Measurements from ENCODE around the gene JARID2.

JARID2 gene

DNA sequence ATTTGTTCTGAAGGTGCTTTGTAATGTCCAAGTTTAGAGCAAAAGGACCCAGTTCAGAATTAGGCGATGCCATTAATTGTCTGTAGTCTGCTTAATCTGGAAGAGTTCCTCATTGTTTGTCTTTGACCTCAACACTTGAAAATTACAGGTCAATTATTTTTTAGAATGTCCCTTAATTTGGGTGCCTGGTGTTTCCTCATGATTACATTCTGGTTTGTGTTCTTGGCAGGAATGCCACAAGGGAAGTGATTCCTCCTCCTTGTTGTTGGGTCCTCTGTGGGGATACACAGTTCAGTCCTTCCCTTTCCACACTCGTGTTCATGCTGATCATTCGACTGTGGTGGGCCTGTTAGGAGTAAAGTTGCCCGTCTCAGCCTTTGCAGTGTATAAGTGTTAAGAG, 207.3 kb downstream of the JARID2 start:
- Histone ChIP-seq H3K27me3 (ENCODE audit: insufficient read depth, low read length) (no peaks in the 10 kb centered on the region), H3K36me3 (ENCODE audit: insufficient read depth, low read length) (peaks cover 25% of the 10 kb centered on the region), H3K4me3 (ENCODE audit: low read length) (no peak overlapping the region), H3K9me3 (ENCODE audit: low read length) (no peaks in the 10 kb centered on the region), H3K4me1 (ENCODE audit: insufficient read depth, low read length) (peaks cover 8% of the 10 kb centered on the region), H2AFZ (ENCODE audit: low read depth, low read length) (no peak overlapping the region)

DNA sequence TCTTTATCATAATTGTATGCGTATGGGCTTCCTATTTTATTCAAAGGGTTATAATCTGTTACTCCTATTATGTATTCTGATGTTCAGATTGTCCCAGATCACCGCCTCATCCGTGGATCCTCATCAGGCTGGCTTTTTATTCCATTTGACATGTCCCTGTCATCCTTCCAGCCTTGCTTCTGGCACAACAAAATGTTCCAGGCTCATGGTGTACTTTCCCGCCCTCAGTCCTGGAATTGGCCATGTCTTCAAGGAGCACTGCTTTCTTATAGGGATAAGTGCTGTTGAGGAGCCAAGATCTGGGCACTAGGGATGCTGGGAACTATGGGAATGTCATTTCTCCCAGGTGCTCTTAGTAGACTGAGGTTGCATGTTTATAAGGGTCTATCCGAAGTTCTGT, 207.8 kb downstream of the JARID2 start:
- peaks cover 12% of the 10 kb centered on the region for H3K4me1 ChIP-seq (ENCODE audit: insufficient read depth, low read length)
- peaks cover 25% of the 10 kb centered on the region for H3K36me3 ChIP-seq (ENCODE audit: insufficient read depth, low read length)
- no peak overlapping the region for H3K4me3 ChIP-seq (ENCODE audit: low read length)
- no peaks in the 10 kb centered on the region for H3K27me3 ChIP-seq (ENCODE audit: insufficient read depth, low read length)
- no peaks in the 10 kb centered on the region for H3K9me3 ChIP-seq (ENCODE audit: low read length)
- no peak overlapping the region for H2AFZ ChIP-seq (ENCODE audit: low read depth, low read length)

DNA sequence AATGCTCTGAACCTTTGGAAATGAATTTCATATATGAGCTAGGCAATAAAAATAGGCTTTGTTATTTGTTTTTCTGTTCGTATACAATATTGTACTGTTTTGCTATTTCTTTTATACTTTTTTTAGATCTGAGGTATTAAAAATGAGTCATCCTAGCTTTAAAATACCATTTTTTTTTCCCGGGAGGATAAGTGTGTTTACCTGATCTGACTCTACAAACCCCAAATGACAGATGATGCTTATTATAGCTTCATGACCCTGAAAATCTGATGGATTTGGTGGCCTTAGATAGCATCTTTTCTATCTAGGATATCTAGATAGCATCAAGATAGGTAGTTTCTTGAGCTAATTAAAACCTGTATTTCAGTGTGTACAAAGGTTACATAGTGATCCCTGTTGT, 210.6 kb downstream of the JARID2 start:
- Histone ChIP-seq H3K9me3 (ENCODE audit: low read length) (no peaks in the 10 kb centered on the region), H3K36me3 (ENCODE audit: insufficient read depth, low read length) (peaks cover 27% of the 10 kb centered on the region), H3K4me3 (ENCODE audit: low read length) (no peak overlapping the region), H3K4me1 (ENCODE audit: insufficient read depth, low read length) (peaks cover 15% of the 10 kb centered on the region), H3K27me3 (ENCODE audit: insufficient read depth, low read length) (no peaks in the 10 kb centered on the region), H2AFZ (ENCODE audit: low read depth, low read length) (no peak overlapping the region)

DNA sequence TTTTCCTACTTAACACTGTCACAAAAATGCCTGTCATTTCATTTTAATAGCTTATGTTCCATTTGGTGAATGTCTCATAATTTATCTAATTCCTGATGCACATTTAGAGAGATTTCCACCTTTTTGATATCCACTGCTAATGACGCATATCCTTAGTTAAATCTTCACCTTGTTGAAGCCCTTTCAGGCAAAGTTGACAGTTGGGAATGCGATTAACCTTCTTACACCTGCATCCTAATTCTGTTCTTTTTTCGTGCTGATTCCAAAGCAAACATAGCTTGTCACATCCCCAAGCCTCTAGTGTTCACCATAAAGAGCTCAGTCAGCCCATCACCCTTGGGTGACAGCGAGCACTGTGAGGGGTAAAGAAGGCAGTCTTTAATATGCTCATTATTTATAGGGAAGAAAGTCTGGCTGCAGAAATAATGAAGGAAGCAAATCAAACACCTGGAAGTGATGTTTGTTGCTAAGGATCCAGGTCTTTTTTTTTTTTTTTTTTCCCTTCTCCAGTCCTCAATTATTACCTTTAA, 211.3 kb downstream of the JARID2 start:
- no peak overlapping the region for H2AFZ ChIP-seq (ENCODE audit: low read depth, low read length)
- H3K4me3 ChIP-seq (ENCODE audit: low read length), result no peak overlapping the region
- H3K9me3 ChIP-seq (ENCODE audit: low read length), result no peaks in the 10 kb centered on the region
- peaks cover 22% of the 10 kb centered on the region for H3K36me3 ChIP-seq (ENCODE audit: insufficient read depth, low read length)
- no peaks in the 10 kb centered on the region for H3K27me3 ChIP-seq (ENCODE audit: insufficient read depth, low read length)
- H3K4me1 ChIP-seq (ENCODE audit: insufficient read depth, low read length), result peaks cover 15% of the 10 kb centered on the region

DNA sequence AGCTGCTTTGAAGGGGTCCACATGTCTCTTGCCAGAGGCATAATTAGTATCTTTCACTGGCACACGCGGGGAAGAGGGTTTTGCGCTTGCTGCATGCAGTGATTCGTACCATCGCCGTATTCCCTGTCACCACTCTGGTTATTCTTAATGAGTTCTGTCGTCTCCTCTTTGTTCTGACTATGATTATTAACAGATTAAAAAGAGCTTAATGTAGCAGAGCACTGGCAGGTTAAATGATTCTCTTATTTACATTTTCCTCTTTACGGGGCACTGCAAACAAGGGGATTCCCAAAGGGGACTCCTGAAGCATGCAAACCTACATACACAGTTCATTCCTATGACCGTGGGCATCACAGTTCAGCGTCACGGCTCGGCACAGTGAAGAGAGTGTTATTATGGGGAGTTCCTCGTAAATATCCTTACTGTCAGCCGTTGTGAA, 212.2 kb downstream of the JARID2 start:
- Histone ChIP-seq H3K9me3 (ENCODE audit: low read length) (no peaks in the 10 kb centered on the region), H3K36me3 (ENCODE audit: insufficient read depth, low read length) (peaks cover 19% of the 10 kb centered on the region), H2AFZ (ENCODE audit: low read depth, low read length) (no peak overlapping the region), H3K27me3 (ENCODE audit: insufficient read depth, low read length) (no peaks in the 10 kb centered on the region), H3K4me1 (ENCODE audit: insufficient read depth, low read length) (peaks cover 15% of the 10 kb centered on the region), H3K4me3 (ENCODE audit: low read length) (no peak overlapping the region)

DNA sequence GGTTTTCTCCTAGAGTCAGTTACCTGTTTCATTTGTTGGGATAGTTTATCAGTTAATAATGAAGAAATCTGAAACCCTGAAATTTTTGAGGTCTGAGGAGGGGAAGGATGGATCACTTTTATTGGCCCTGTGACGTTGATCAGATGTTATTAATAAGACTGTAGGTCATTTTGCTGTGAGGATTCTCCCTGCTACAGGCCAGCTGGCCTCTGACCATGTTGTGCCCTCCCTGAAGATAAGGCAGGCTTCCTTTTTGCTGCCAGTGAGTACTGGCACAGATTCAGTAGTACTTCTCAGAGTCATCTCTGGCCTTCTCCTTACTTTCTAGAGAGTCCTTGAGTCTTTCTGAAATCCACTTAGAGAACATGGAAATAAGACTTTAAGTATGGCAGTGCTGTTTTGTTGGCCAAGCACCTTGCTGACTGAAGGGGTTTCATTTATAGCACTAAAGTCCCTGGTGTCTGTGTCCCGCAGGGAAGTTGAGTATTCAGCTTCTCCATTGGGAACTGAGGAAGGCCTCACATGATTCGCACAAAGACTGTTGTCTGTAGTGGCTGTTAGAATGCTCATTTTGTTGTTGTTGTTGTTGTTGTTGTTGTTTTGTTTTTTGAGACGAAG, 214.3 kb downstream of the JARID2 start:
- H3K4me1 ChIP-seq (ENCODE audit: insufficient read depth, low read length), result peaks cover 15% of the 10 kb centered on the region
- H2AFZ ChIP-seq (ENCODE audit: low read depth, low read length), result no peak overlapping the region
- no peak overlapping the region for H3K4me3 ChIP-seq (ENCODE audit: low read length)
- peaks cover 2% of the 10 kb centered on the region for H3K36me3 ChIP-seq (ENCODE audit: insufficient read depth, low read length)
- no peaks in the 10 kb centered on the region for H3K27me3 ChIP-seq (ENCODE audit: insufficient read depth, low read length)
- no peaks in the 10 kb centered on the region for H3K9me3 ChIP-seq (ENCODE audit: low read length)

DNA sequence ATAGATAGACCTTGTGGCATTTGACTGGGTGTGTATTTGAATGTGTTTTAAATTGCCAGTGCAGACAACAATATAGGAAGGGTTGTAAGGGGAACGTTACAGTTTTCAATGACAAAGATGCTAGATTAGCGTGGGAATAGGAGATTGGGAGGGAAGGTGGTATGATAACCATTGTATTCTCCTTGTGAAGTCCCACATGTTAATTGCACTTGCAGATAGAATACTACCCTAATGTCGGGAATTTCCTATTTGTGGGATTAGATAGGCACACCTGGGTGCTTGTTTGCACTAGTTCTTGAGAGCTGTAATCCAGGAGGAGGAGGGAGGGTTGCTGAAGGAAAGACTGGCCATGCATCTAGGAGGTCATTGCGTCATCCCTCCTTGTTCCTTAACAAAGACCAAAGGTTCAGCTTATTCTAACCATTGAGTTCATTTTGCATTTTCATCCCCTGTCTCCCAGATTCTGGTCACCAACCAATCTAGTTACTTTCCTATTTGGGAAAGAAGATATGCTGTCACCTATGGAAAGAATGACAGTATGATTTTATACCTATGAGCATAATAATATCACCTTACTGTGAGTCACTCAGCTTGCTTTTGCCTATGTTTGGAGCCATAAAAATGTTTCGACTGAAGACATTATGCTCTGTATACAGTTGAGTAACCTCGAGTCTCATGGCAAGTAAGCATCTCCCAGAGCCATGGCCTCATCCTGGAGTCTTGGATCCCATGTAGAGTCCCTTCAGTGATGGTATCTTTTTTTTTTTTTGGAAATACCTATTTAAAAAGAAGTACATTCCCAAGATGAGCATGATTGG, 215.5 kb downstream of the JARID2 start:
- Histone ChIP-seq H3K27me3 (ENCODE audit: insufficient read depth, low read length) (no peaks in the 10 kb centered on the region), H3K9me3 (ENCODE audit: low read length) (no peaks in the 10 kb centered on the region), H3K4me1 (ENCODE audit: insufficient read depth, low read length) (peaks cover 15% of the 10 kb centered on the region), H3K36me3 (ENCODE audit: insufficient read depth, low read length) (peaks cover 2% of the 10 kb centered on the region), H3K4me3 (ENCODE audit: low read length) (no peak overlapping the region), H2AFZ (ENCODE audit: low read depth, low read length) (no peak overlapping the region)

DNA sequence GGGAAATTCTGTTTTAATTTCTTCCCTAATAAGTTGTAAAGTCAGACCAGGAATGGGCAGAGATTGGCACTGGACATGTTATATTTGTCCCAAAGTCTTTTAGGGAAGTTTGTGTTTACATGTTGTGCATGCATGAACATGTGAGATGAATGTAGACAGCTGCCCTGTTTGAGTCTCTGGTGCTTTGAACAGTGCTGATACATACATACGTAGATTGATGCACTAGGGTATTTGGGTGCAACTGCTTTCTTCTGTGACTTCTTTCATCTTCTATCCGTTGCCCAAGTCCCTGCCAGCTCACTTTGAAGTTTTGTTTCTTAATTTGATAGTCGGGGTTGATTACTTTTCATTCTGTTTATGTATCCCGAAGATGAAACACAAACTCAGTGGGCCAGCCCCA, 216.4 kb downstream of the JARID2 start:
- Histone ChIP-seq H3K36me3 (ENCODE audit: insufficient read depth, low read length) (peaks cover 2% of the 10 kb centered on the region), H3K4me1 (ENCODE audit: insufficient read depth, low read length) (peaks cover 15% of the 10 kb centered on the region), H3K27me3 (ENCODE audit: insufficient read depth, low read length) (no peaks in the 10 kb centered on the region), H2AFZ (ENCODE audit: low read depth, low read length) (no peak overlapping the region), H3K9me3 (ENCODE audit: low read length) (no peaks in the 10 kb centered on the region), H3K4me3 (ENCODE audit: low read length) (no peak overlapping the region)

DNA sequence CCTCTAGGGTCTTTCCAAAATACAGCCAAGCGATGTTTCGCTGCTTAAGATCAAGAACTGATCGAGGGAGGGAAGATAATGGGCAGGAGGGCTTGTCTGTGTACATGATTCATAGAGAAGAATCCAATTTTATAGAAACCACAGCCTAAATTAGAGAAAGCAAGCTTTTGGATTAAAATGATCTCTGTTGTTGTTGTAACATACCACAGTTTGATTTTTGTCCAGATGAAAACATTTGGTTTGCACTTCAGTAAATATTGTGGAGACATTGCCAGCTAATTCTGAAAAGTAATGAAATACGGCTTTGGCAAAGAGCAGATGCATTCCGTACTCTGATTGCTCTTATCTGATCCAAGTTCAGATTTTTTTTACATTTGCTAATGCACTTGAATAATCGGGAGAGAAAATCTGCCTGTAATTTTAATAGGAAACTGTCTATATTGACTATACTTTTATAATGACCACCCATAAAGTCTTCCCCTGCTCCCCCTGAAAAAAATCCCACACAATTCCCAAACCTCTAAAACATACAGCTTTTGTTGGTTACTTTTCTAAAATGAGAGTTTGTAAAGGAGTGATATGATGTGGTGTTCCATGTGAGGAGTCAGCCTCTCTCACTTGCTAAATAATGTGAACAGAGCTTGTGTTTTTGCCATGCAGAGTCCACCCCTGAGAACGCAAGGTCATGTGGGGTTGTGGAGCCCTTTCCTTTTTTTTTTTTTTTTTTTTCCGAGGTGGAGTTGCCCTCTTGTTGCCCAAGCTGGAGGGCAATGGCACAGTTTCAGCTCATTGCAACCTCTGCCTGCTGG, 217.1 kb downstream of the JARID2 start:
- no peak overlapping the region for H3K4me3 ChIP-seq (ENCODE audit: low read length)
- peaks cover 2% of the 10 kb centered on the region for H3K36me3 ChIP-seq (ENCODE audit: insufficient read depth, low read length)
- H3K9me3 ChIP-seq (ENCODE audit: low read length), result no peaks in the 10 kb centered on the region
- no peak overlapping the region for H2AFZ ChIP-seq (ENCODE audit: low read depth, low read length)
- peaks cover 10% of the 10 kb centered on the region for H3K4me1 ChIP-seq (ENCODE audit: insufficient read depth, low read length)
- H3K27me3 ChIP-seq (ENCODE audit: insufficient read depth, low read length), result no peaks in the 10 kb centered on the region

DNA sequence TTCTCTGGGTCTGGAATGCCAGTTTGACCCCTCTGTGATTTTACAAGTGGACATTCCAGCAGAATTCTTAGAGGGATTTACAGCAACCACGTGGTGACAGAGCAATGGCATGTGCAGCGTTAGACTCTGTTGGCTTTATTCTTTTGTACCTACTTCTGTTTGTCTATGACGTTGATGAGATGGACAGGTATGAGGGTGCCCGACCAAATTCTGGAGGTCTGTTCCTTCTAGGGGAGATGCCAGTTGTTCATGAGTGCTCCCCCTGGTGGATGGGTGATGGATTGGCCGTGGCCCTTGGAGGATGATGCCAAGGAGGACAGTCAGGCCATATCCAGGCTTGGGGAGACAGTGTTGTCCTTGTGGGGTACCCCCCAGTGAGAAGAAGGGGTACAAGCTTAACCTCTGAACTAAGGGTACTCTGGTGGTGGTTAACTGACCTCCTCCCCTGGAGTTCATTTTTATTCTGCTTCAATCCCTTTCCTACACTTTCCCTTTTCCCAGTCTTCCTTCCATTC, 218.4 kb downstream of the JARID2 start:
- Histone ChIP-seq H2AFZ (ENCODE audit: low read depth, low read length) (no peak overlapping the region), H3K27me3 (ENCODE audit: insufficient read depth, low read length) (no peaks in the 10 kb centered on the region), H3K36me3 (ENCODE audit: insufficient read depth, low read length) (peaks cover 11% of the 10 kb centered on the region), H3K4me3 (ENCODE audit: low read length) (no peak overlapping the region), H3K9me3 (ENCODE audit: low read length) (peaks cover 4% of the 10 kb centered on the region), H3K4me1 (ENCODE audit: insufficient read depth, low read length) (no peaks in the 10 kb centered on the region)

DNA sequence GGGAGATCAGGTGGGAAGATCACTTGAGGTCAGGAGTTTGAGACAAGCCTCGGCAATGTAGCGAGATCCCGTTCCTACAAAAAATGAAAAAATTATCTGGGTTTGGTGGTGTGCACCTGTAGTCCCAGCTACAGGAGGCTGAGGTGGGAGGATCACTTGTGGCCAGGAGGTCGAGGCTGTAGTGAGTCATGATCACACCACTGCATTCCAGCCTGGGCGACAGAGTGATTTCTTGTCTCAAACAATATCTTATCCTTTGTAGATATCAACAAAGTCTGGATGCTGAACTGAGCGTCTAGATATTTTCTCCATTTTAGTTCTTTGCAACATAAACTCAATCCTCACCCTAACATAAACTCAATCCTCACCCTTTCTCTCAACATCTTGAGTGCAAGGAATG, 219.3 kb downstream of the JARID2 start:
- Histone ChIP-seq H2AFZ (ENCODE audit: low read depth, low read length) (no peak overlapping the region), H3K9me3 (ENCODE audit: low read length) (peaks cover 6% of the 10 kb centered on the region), H3K4me1 (ENCODE audit: insufficient read depth, low read length) (no peaks in the 10 kb centered on the region), H3K27me3 (ENCODE audit: insufficient read depth, low read length) (no peaks in the 10 kb centered on the region), H3K36me3 (ENCODE audit: insufficient read depth, low read length) (peaks cover 17% of the 10 kb centered on the region), H3K4me3 (ENCODE audit: low read length) (no peak overlapping the region)

DNA sequence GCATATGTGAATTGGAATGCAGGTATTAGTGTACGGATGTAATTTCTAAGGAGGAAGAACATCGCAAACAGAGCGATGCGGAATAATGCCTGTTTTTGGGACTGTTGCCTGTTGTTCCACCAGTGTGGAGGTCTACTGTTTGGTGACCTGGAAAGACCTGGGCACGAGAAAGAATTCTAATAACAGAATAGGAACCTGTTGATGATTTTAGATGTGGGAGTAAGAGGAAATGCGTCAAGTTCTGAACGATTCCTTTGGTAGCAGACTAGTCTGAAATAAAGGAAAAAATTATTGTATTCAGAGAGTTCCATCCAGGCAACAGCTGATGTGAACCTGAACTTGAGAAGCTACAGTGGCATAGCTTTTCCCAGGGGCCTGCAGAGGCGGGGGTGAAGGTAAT, 224.9 kb downstream of the JARID2 start:
- peaks cover 8% of the 10 kb centered on the region for H3K9me3 ChIP-seq (ENCODE audit: low read length)
- no peak overlapping the region for H2AFZ ChIP-seq (ENCODE audit: low read depth, low read length)
- peaks cover 41% of the 10 kb centered on the region for H3K36me3 ChIP-seq (ENCODE audit: insufficient read depth, low read length)
- H3K27me3 ChIP-seq (ENCODE audit: insufficient read depth, low read length), result no peaks in the 10 kb centered on the region
- no peak overlapping the region for H3K4me3 ChIP-seq (ENCODE audit: low read length)
- no peaks in the 10 kb centered on the region for H3K4me1 ChIP-seq (ENCODE audit: insufficient read depth, low read length)

DNA sequence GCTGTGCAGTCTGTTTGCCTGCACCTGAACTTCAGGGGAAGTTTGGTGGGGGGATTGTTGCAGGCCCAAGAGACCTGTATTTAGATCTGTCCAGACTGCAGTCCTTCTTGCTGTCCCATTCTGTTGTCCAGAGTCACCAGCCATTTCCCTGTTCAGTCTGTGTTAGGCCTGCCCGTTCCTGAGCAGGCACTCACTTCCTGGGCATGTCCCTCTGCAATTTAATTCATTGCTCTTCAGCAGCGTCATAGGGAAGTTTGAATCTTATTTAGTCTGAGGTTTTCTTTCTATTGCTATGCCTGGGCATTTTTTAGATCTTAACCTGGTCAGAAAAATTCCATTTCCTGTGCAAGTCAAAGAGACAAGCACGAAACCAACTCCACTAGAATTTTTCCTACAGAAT, 226.8 kb downstream of the JARID2 start:
- Histone ChIP-seq H3K4me3 (ENCODE audit: low read length) (no peak overlapping the region), H2AFZ (ENCODE audit: low read depth, low read length) (no peak overlapping the region), H3K9me3 (ENCODE audit: low read length) (peaks cover 8% of the 10 kb centered on the region), H3K27me3 (ENCODE audit: insufficient read depth, low read length) (no peaks in the 10 kb centered on the region), H3K4me1 (ENCODE audit: insufficient read depth, low read length) (no peaks in the 10 kb centered on the region), H3K36me3 (ENCODE audit: insufficient read depth, low read length) (peaks cover 41% of the 10 kb centered on the region)

Measured in neuron (in vitro differentiated cells).